ENCODE measurements around the gene D2HGDH. TPM values are rescaled to one million over a fixed set of nuclear protein-coding genes. Genes with fewer than 3 reads are reported as not detected.

D2HGDH gene
- total and polyA plus RNA-seq, 2 of the 13 experiments (the other 11 are each of a cell fraction or from before 2014, with no cell fraction given), result 19.2 to 20.3 TPM

DNA sequence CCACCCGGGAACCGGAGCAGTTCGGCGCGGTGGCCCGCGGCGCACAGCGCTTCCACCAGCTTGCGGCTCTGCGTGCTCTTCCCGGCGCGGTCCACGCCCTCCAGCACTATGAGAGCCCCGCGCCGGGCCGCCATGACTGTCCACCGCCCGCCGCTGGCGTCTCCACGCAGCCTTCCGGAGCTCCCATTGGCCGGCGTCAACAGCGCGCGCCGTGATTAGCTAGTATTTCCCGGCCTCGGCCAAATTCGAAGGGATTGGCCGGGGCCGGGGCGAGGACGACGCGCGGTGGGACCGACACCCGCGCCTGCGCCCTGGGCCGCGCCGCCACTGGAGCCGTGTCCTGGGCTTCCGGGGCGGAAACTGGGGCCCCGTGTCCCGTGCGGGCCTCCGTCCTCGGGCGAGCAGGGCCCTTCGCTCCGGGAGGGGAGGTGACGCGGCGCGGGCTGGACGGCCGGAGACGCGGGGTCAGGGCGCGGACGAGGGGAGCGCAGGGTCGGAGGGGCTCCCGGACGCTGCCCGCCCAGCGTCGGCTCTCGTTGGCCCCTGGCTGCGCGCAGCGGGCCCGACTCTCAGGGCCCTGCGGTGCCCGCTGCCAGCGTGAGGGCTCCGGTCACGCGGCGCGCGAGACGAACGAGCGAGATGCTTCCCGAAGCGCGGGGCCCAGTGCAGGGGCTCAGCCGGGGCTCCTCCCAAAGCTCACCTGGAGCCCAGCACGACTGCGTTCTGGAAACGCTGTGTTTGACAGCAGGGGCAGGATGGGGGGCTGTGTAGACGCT, 47.6 kb upstream of the D2HGDH start, which contains the start of gene DTYMK (continued):
- TF ChIP-seq MXI1 (IDR thresholded peaks at IDR 0.05; ENCODE audit: borderline replicate concordance, low read depth, low read length), result peak; percentile 94; the same call in 2 of the 3 replicates
- no peak for TF ChIP-seq ZNF550 (CRISPR knock-in tag; IDR thresholded peaks at IDR 0.05; ENCODE audit: borderline replicate concordance)
- TF ChIP-seq, protein P1, sequence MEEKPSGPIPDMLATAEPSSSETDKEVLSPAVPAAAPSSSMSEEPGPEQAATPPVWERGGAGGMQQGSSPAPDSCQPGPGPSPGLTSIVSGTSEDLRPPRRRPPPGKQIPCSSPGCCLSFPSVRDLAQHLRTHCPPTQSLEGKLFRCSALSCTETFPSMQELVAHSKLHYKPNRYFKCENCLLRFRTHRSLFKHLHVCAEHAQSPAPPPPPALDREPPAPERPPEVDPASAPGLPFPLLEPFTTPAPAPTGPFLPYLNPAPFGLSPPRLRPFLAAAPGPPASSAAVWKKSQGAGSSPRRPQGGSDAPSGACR (CRISPR knock-in tag; IDR thresholded peaks at IDR 0.05), result peak; percentile 92
- TF ChIP-seq, protein P2, sequence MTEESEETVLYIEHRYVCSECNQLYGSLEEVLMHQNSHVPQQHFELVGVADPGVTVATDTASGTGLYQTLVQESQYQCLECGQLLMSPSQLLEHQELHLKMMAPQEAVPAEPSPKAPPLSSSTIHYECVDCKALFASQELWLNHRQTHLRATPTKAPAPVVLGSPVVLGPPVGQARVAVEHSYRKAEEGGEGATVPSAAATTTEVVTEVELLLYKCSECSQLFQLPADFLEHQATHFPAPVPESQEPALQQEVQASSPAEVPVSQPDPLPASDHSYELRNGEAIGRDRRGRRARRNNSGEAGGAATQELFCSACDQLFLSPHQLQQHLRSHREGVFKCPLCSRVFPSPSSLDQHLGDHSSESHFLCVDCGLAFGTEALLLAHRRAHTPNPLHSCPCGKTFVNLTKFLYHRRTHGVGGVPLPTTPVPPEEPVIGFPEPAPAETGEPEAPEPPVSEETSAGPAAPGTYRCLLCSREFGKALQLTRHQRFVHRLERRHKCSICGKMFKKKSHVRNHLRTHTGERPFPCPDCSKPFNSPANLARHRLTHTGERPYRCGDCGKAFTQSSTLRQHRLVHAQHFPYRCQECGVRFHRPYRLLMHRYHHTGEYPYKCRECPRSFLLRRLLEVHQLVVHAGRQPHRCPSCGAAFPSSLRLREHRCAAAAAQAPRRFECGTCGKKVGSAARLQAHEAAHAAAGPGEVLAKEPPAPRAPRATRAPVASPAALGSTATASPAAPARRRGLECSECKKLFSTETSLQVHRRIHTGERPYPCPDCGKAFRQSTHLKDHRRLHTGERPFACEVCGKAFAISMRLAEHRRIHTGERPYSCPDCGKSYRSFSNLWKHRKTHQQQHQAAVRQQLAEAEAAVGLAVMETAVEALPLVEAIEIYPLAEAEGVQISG (CRISPR knock-in tag; IDR thresholded peaks at IDR 0.05), result peak; percentile 93
- no peak for TF ChIP-seq PRPF4 (IDR thresholded peaks at IDR 0.05; ENCODE audit: low read depth, low read length, poor library complexity, severe bottlenecking)
- peak; percentile 100 for TF ChIP-seq ZSCAN29 (CRISPR knock-in tag; conservative IDR thresholded peaks at IDR 0.05)
- peak; percentile 25; the same call in 1 of the 2 replicates for TF ChIP-seq ZNF713 (CRISPR knock-in tag; IDR thresholded peaks at IDR 0.05)
- peak; percentile 77; the same call in 1 of the 2 replicates for TF ChIP-seq ZNF552 (CRISPR knock-in tag; IDR thresholded peaks at IDR 0.05; ENCODE audit: borderline replicate concordance)
- TF ChIP-seq SIN3A (IDR thresholded peaks at IDR 0.05; ENCODE audit: borderline replicate concordance, low read depth, low read length), result peak; percentile 77; the same call in 1 of the 2 replicates
- TF ChIP-seq, protein P3, sequence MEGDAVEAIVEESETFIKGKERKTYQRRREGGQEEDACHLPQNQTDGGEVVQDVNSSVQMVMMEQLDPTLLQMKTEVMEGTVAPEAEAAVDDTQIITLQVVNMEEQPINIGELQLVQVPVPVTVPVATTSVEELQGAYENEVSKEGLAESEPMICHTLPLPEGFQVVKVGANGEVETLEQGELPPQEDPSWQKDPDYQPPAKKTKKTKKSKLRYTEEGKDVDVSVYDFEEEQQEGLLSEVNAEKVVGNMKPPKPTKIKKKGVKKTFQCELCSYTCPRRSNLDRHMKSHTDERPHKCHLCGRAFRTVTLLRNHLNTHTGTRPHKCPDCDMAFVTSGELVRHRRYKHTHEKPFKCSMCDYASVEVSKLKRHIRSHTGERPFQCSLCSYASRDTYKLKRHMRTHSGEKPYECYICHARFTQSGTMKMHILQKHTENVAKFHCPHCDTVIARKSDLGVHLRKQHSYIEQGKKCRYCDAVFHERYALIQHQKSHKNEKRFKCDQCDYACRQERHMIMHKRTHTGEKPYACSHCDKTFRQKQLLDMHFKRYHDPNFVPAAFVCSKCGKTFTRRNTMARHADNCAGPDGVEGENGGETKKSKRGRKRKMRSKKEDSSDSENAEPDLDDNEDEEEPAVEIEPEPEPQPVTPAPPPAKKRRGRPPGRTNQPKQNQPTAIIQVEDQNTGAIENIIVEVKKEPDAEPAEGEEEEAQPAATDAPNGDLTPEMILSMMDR (CRISPR knock-in tag; IDR thresholded peaks at IDR 0.05), result peak; percentile 4; the same call in 1 of the 2 replicates
- TF ChIP-seq CHD2 (IDR thresholded peaks at IDR 0.05; ENCODE audit: low read depth, low read length), result peak; percentile 87
- TF ChIP-seq, protein P4, sequence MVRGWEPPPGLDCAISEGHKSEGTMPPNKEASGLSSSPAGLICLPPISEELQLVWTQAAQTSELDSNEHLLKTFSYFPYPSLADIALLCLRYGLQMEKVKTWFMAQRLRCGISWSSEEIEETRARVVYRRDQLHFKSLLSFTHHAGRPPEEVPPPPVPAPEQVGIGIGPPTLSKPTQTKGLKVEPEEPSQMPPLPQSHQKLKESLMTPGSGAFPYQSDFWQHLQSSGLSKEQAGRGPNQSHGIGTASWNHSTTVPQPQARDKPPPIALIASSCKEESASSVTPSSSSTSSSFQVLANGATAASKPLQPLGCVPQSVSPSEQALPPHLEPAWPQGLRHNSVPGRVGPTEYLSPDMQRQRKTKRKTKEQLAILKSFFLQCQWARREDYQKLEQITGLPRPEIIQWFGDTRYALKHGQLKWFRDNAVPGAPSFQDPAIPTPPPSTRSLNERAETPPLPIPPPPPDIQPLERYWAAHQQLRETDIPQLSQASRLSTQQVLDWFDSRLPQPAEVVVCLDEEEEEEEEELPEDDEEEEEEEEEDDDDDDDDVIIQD (CRISPR knock-in tag; IDR thresholded peaks at IDR 0.05; ENCODE audit: low read depth), result no peak
- TF ChIP-seq ZBTB1 (CRISPR knock-in tag; IDR thresholded peaks at IDR 0.05; ENCODE audit: borderline replicate concordance), result 0 out of 2 replicates have a peak, but pooled peaks have one; percentile 24
- TF ChIP-seq, protein P5, sequence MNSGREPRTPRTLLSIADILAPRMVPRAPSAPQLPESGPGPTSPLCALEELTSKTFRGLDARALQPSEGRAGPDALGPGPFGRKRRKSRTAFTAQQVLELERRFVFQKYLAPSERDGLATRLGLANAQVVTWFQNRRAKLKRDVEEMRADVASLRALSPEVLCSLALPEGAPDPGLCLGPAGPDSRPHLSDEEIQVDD (CRISPR knock-in tag; IDR thresholded peaks at IDR 0.05; ENCODE audit: borderline replicate concordance), result peak; percentile 92
- TF ChIP-seq, protein P6, sequence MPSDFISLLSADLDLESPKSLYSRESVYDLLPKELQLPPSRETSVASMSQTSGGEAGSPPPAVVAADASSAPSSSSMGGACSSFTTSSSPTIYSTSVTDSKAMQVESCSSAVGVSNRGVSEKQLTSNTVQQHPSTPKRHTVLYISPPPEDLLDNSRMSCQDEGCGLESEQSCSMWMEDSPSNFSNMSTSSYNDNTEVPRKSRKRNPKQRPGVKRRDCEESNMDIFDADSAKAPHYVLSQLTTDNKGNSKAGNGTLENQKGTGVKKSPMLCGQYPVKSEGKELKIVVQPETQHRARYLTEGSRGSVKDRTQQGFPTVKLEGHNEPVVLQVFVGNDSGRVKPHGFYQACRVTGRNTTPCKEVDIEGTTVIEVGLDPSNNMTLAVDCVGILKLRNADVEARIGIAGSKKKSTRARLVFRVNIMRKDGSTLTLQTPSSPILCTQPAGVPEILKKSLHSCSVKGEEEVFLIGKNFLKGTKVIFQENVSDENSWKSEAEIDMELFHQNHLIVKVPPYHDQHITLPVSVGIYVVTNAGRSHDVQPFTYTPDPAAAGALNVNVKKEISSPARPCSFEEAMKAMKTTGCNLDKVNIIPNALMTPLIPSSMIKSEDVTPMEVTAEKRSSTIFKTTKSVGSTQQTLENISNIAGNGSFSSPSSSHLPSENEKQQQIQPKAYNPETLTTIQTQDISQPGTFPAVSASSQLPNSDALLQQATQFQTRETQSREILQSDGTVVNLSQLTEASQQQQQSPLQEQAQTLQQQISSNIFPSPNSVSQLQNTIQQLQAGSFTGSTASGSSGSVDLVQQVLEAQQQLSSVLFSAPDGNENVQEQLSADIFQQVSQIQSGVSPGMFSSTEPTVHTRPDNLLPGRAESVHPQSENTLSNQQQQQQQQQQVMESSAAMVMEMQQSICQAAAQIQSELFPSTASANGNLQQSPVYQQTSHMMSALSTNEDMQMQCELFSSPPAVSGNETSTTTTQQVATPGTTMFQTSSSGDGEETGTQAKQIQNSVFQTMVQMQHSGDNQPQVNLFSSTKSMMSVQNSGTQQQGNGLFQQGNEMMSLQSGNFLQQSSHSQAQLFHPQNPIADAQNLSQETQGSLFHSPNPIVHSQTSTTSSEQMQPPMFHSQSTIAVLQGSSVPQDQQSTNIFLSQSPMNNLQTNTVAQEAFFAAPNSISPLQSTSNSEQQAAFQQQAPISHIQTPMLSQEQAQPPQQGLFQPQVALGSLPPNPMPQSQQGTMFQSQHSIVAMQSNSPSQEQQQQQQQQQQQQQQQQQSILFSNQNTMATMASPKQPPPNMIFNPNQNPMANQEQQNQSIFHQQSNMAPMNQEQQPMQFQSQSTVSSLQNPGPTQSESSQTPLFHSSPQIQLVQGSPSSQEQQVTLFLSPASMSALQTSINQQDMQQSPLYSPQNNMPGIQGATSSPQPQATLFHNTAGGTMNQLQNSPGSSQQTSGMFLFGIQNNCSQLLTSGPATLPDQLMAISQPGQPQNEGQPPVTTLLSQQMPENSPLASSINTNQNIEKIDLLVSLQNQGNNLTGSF (CRISPR knock-in tag; IDR thresholded peaks at IDR 0.05), result peak; percentile 85

Data from HepG2 (cell line).